DMS53 treated with DMSO at 0.1 percent for 48 hours (cell line): ENCODE results near the gene KLF6.

Experiments
- DNase-seq: peaks from one replicate; lab custom pipeline; 2025; ENCODE audit not compliant: unreplicated experiment; lab: John Stamatoyannopoulos, UW

KLF6 gene

DNA sequence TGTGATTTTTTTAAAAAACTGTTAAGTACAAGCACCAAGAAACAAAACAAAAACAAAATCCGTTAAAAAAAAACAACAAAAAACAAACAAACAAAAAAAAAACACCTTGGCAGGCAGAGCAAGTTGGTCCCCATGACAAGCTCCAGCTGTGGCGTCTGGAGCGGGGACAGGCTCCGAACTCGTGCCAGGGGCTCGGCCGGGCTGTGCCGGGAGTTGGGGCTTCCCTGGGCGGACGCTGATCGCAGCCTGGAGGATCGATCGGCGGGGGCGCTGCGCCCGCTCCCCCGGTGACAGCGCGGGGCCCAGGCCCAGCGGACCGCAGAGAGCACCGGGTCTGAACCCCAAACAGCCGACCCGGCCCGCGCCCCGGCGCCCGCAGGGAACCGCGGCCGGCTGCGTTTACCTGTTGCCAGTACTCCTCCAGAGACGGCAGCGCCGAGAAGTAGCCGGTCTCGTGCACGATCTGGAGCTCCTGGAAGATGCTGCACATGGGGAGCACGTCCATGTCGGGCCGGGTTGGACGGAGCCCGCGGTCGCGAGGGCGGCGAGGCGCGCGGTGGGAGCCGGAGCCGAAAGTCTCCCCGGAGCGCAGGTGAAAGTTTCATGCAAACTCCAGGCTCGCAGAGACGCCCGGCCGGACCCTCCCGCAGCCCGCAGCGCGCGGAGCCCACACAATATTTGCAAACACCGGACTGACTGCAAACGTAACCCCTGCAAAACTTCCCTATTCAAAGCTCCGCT lies at the start of gene KLF6:
TSS of gene KLF6 (minus strand) at position 700 of the 741 bp plus-strand sequence. CDS start at position 505, 195 bp downstream.
- DNase-seq = no peak

DNA sequence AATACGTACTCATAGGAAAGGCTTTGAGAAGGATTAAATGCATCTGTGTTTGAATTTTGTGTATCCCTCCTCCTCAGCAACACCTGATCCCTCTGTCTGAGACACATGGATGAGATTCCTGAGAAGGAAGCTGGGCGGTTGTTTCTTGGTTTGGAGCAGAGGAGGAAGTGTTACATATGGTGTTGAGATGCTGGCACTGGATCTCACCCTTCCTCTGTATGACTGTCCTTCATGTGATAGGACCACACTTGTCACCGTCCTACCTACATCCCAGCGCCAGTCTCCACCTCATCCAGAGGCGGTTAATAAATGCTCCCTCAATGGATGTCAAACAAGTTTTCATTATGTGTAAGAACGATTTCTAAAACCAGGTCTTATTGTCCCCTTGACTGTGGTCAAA lies 49.4 kb upstream of the KLF6 start:
- no peak for DNase-seq

DNA sequence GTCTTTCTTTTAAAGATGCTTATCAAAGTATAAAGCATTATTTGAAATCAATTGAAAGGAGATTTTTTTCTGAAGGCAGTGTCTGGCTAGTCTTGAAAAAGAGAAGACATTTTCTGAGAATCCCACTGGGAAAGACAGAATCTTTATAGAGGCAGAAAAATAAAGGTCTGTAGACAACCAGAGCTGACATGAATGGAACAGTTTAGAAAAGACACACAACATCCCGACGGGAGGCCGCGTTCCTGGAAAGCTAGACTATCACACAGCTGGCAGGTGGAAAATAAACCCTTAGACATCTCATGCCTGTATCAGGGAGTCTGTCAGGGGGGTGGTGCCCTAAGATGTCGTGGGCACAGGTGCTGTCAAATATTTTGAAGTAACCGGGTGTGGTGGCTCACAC lies 48.0 kb upstream of the KLF6 start:
- DNase-seq = no peak

DNA sequence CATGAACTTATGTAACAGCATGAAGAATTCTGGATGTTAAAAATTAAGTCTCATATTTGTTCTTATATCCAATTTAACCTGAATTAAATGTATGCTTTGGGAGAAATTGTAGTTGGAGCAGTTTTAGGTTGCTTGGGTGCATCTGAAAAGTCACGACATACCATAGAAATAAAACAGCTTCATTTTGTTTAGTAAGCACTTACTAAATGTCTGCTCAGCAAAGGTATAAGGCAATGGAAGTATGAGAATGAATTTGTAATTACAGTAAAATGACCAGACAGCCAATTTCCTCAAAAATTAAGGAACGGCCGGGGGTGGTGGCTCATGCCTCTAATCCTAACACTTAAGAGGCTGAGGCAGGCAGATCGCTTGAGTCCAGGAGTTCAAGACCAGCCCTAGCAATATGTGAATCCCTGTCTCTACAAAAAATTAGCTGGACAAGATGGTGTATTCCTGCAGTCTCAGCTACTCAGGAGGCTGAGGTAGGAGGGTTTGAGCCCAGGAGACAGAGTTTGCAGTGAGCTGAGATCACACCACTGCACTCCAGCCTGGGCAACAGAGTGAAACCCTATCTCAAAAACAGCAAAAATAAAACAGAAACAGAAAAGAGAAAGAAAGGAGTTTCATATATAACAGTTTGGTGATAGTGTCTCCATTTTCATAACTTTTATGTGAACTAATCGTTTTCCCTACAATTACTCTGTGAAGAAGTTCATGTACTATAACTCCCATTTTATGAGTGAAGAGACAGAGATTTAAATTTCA lies 47.2 kb upstream of the KLF6 start:
- DNase-seq = no peak

DNA sequence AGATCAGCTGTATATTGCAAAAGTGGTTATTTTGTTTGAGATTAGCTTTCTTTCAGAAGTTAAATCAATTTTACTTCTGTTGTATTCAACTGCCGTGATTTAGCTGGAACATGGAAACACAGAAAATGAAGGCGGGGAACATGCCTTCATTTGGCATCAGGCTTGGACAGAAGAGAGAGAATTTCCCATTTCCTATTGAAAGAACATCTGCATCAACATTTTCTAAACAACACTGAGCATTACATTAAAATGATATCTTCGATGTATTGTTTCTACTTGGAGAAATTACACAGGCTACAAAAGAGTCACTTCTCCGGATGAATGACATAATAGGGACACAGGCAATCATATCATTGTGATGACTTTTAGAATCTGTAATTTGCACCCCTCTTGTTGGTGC lies 46.6 kb upstream of the KLF6 start:
- DNase-seq = no peak

DNA sequence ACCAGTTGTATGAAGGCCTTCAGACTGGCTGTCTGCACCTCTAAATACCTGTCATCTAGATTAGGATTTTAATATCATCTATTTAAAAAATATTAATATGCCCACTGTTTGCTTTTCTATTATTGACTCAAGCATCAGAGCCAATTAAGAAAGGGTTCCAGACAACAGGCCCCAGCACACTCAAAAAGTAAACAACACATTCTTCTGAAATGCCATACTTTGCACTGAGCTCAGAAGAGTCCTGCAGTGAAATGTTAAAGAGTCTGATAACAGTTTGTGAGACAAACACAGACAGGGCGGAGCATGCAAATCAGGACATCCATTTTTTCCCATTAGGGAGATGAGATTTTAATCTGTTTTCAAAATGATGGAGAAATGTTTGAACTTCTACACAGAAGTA lies 45.9 kb upstream of the KLF6 start:
- no peak for DNase-seq

DNA sequence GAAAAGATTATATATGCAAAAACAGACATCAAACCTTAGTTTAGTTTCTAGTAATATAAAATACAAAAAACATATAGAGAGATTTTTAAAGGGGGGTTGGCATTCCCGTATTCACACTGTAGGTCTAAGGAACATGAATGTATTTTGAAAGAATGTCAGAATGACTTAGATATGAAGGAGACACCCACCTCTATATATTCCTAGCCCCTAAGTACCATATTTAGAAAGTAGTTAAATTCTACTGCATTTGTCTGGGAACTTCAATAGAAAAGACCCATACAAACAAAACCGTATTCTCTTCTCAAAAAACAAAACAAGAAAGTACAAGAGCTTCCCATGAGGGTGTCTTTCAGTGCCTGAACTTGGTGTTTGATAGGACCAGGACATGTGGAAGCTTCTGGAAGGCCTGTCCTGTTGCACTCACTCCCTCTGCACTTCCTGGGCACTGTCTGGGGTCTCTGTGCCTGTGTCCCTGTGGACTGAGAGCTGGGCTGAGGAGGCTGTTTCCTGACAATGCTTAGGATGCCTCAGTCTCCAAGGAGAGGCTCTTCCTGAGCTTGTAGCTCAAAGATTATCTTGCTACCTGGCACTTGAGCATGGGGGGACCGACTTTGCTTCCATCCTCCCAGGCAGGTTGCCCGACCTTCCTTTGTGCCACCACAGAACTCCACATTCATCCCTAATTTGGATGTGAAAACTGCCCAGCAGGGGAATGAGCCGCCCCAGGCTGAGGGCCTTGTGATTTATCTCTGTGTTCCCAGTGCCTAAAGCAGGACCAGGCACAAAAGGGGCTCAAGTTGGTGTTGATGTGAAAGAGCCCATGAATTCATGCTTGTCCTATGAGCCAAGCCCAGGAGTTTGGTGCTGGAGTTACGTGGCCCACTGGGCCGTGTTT lies 44.4 kb upstream of the KLF6 start:
- no peak for DNase-seq

DNA sequence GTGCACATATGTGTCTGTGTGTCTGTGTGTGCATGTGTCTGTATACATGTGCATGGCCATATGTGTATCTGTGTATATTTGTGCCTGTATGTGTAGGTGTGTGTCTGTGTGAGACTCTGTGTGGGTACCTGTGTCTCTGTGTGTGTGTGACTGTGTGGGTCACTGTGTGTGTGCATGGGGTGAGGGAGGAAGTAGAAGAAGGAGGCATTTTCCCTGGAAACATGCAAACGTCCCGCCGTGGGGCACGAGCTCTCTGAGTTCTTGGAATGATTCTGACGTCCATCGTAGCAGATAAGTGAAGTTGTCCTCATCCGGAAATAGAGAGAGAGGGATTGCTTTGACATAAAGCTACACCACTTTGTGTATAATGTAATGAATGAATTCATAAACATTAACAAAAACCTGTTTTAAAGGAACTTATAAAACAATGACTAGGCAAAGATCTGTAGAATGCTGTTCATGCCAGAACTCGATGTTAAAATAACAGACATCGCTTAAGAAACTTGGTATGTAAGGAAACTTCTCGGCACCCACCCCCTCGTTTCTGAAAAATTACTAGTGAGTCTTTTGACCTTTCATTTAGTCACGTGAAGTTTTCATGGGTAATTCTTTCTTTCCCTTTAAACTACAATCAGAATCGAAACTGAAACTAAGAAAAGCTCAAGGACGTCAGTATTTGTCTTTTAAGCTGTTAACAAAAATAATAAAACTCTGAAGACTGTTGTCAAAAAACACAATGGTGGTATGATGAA lies 43.6 kb upstream of the KLF6 start:
- peak; percentile 43 for DNase-seq

DNA sequence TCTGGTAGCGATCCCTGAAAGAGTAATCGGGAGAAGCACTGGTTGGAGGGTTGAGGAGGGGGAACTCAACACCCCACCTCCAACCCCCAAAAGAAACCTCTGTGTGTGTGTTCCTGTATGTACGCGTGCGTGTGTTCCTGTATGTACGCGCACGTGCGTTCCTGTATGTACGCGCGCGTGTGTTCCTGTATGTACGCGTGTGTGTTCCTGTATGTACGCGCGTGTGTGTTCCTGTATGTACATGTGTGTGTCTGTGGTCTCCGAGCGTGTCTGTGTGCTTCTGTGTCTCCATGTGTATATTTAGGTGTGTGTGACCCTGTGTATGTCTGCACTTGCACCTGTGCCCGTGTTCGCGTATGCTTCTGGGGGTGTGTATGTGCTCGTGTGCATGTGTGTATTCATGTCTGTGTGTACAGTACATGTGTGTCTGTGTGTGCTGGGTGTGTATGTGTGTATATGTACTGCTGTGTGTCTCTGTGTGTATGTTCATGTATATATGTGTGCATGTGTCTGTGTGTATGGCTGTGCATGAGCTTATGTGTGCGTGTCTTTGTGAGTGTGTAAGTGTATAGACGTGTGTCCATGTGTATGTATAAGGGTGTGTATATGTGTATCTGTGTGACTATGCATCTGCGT lies 42.9 kb upstream of the KLF6 start:
- no peak for DNase-seq

DNA sequence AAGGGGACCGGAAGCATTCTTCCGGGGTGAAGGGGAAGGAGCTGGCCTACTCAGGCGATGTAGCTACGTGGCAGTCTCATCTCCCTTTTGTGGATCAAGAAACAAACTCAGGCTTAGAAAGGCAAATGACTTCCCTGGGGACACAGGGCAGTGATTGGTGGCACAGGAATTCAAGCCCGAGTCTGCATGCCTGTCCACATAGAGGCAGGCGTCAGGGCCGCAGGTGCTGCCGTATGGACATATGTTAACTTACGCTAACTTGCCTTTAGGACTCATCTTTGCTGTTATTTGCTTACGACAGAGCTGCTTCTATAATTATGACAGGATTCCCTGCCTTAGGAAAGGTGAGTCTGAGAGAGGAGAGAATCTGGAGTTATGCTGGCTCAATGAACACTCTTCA lies 42.3 kb upstream of the KLF6 start:
- DNase-seq = no peak

DNA sequence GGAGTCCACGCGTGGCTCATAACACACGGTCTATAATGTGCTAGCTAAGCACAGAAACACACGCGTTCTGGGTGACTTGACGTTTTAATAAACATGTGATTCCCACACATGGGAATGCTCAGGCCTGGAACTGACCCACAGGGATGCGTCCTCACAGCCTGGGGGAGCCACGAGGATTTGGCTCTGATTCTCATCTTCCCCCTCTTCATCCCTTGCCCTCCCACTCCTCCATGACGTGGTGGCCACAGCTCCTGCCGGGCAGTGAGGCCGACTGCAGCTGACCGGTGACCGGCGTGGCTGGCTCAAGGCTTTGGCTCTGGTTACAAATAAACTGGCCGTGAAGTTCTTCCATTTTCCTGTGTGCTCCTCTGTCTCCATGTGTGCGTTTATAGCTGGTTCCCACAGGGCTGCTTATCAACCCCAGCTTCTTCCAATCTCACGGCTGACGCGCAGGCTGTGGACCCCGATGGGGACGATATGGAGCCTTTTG lies 40.9 kb upstream of the KLF6 start:
- no peak for DNase-seq

DNA sequence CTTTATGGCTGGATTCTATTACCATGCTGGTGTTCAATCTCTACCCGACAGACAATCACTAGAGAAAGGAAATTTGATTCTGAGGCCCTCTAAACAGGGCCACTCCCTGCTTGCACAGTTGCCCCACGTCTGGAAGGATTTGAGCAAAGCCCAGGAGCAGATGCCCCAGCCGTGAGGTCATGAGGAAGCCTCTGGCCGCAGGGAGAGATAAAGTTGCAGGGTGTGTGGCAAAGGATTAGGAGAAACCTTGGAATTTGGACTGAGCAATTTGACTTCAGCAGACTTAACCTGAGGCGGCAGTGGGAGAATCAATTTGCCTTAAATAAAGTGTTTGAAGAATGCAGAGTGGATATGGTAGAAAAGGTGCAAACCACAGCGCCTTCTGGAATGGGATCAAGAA lies 40.2 kb upstream of the KLF6 start:
- DNase-seq = no peak

DNA sequence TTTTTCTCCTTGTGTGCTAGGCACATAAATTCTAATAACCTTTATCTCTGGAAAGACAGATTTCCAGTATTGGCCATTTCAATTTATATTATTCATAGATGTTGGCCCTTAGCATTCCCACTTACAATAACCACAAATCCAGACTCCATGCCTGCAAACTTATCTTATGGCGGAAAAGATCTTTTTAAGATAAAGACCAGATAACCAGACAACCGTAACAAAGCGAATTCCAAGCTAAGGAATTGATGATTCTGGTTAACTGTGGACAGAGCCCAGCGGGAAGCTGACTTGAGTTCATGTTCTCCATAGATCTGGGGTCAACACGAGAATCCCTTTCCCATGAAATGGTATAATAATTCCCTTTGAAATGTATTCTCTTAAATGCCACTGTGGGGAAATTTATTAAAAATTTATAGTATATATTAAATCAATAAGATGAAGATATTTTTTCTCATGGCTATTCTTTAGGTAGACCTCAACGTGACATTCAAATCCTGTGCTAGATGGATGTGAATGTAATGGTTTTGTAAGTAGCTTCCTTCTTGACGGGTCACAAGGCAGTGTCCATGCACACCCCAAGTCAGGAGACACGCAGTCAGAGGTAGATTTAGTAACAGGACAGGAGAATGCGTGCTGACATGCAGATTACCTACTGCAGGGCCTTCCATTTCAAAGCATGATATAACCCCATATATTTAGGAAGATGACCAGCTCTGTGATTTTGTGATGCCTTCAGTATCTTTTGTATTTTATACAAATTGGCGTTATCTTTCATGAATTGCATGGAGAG lies 37.7 kb upstream of the KLF6 start:
- DNase-seq = no peak

DNA sequence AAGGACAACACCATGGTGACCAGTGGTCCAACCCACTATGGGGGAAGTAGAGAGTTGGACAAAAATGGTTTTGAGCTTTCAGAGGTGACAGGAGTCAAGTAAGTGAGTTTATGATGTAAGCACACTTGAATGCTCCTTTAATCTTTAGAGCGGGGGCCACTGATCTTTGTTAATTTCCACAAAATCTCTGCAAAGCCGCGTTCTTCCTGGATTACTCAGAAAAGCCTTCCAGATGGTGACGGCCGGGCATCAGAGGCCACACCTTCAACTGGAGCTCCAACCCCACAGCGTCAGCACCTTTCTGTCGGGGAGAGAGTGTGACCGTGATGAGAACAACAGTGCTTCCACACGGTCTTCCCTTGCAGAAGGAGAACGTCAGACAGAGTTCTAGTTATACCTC lies 35.2 kb upstream of the KLF6 start:
- no peak for DNase-seq

DNA sequence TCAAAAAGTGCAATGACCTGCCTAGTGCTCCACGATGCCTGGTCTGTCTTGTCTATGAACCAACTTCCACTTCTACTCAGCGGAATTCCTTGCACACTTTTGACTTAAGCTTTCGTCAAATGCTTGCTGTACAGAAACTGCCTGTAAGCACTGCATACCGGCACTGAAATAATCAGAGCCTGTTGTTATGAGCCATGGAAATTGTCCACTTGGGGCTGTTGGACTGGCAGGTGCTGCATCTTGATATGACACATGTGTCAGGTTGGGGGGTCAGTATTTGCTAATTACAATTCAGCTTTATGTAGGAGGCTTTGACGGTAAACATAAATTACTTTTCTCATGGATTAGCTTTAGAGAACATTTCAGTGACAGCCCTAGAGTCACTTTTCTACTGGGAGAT lies 32.0 kb upstream of the KLF6 start:
- no peak for DNase-seq

DNA sequence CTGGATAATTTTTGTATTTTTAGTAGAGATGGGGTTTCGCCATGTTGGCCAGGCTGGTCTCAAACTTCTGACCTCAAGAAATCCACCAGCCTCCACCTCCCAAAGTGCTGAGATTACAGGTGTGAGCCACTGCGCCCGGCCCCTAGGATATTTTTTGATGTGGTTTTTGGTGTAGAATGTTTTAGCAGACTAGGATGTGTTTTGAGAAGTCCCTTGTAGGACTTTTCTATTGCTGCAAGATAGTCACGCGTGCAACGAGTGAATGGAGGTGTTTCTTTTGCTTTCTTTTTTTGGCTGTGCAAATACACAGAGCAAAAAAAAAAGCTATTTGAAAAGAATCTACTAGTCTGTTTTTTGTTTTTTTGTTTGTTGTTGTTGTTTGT lies 29.8 kb upstream of the KLF6 start:
- DNase-seq = no peak

DNA sequence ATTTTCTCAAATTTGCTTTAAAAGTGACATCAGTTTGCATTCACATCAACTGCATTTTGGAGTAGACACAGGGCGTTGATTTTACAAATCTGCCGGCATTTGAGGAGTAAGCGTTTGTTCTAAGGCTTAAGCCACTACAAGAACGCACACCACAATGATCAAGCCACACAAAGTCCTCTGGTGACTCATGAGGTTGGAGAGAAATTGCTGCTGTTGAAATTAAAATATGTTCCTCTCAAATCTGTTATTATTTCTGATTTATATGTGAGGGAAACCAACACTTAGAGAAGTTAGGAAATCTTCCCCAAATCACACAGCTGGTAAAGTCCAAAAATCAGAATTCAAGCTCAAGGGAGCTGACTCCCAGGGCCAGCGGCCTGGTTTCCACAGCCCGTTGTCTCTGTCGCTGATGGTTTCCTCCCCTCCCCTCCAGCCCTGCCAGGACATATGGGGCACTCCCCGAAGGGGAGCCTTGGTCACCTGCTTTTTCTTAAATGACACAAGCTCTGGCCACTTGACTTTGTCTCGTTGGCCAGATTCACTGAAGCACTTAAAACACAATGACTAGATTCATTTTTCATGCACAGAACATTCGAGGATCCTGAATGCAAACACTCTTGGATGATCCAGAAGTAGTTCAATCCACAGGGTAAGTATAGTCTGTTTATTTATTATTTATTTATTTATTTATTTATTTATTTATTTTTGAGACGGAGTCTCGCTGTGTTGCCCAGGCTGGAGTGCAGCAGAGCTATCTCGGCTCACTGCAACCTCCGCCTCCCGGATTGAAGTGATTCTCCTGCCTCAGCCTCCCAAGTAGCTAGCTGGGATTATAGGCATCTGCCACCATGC lies 29.2 kb upstream of the KLF6 start:
- peak; percentile 17 for DNase-seq

DNA sequence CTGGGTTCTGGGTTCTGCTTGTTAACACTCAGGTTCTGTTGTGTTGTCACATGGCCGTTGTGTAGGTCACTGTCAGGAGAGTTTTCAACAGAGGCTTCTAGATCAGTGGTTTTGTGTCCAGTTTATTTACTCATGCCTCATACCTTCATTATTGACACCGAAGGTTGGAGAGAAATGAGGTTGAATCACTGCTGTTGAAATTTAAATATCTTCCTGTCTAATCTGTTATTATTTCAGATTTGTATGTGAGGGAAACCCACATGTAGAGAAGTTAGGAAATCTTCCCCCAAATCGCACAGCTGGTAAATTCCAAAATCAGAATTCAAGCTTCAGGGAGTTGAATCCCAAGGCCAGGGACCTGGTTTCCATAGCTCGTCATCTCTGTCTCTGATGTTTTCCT lies 28.3 kb upstream of the KLF6 start:
- DNase-seq = no peak

DNA sequence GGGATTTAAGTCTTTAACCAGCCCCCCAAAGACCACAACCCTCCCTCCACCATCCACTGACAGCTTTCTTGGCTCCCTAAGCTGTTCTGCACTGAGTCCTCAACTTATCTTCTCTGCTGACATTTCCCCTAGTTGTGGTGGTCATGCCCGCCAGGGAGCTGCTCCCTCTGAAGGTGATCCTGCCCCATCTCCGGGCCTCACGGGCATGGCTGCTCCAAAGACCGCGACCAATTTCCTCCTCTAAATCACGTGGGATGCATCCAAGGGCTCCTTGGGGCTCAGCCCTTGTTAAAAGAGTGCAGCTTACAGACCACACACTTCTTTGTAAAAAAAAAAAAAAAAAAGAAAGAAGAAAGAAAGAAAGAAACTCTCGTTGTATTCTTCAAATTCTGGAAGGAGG lies 27.1 kb upstream of the KLF6 start:
- DNase-seq = no peak
